OCI-M1 (cell line): ENCODE data around the gene BBS9.
"Not testable (repeated sequence)": the region's sequence is repeated elsewhere in the genome, so short reads cannot be mapped to it uniquely, and the experiment has no call there.

Source experiments
- DNase-seq: peaks from one replicate; lab custom pipeline; 2025; lab: John Stamatoyannopoulos, UW

The BBS9 gene

DNA sequence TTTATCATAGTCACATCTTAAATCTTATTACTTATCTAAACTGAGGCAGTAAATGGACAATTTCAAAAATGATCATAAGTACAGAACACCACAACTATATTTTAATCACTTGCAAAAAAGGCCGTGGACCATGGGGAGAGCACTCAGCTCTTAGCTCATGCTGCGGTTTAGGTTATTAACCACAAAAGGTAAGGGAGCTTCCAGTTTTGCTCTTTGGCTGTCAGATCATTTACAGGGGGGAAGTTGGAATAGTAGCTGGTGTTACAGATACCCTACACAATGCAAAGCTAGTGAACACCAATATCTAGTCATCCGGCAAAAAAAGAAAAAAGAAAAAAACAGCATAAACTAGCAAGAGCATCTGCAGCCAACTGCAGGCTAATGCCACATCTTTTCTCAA lies 147.0 kb downstream of the BBS9 start:
- no peak for DNase-seq

DNA sequence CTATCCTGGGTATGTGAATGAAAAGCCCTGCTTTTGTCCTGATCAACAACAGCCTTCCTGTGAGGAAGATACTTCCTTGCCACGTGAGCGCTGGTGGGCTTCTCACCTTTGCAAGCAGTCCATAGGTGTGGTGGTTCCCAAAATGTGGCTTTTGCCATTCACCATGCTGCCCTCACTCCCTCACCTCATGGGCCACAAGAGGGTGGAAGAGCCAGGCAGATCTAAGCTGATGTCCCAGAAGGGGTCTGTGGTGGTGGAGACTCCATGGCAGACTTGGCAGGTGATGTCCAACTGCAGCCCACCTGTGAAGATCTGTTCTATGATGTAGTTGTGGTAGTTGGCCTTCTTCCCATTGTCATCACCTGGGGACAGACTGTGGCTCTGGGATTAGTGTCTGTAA lies 147.4 kb downstream of the BBS9 start:
- no peak for DNase-seq

- DNase-seq, result no peak
These were observed 148.7 kb downstream of the BBS9 start for GRCh38 chr7:33278095-33278494.

DNA sequence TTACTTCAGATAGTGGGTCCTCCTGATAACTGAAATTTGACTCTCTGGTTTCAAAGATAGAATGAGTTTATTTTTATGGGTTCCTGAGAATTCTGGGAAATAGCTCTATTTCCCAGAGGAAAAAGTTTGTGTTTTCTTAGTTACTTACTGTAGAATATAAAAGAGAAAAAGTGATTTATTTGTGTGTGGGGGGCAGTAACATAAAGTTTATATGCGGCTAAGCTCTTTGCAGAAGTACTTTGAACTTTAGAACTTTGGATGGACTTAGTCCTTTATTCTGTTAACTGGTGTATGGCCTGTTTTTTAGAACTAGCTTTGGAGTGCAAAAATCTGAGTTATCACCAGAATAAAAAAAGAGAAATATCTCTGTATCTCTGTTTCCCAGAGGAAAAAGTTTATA lies 157.1 kb downstream of the BBS9 start:
- peak; percentile 37 for DNase-seq

DNA sequence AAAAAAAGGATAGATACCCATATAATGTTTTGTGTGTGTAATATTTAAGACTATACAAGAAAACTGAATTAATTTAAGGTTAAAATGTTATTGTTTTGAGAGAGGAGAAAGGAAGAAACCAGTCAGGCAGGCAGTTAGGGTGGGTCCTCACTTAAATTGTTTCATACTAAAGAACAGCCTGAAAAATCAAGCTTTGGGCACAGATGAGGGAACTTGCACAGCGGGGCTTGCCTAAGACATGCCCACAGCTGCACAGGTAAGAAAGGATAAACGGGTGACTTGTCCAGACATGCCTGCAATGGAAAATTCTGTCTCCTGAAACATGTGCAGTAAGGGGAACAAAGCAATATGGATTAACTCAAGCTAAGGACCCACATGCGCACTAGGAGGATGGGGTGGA lies 158.4 kb downstream of the BBS9 start:
- DNase-seq, result no peak

GRCh38 chr7:33298848-33299247 lies 169.5 kb downstream of the BBS9 start:
- DNase-seq, result no peak

GRCh38 chr7:33299425-33299824 lies 170.1 kb downstream of the BBS9 start:
- no peak for DNase-seq

- no peak for DNase-seq
These were observed 170.8 kb downstream of the BBS9 start for GRCh38 chr7:33300131-33300530.

- DNase-seq, result no peak
These were observed 171.4 kb downstream of the BBS9 start for GRCh38 chr7:33300742-33301141.

DNA sequence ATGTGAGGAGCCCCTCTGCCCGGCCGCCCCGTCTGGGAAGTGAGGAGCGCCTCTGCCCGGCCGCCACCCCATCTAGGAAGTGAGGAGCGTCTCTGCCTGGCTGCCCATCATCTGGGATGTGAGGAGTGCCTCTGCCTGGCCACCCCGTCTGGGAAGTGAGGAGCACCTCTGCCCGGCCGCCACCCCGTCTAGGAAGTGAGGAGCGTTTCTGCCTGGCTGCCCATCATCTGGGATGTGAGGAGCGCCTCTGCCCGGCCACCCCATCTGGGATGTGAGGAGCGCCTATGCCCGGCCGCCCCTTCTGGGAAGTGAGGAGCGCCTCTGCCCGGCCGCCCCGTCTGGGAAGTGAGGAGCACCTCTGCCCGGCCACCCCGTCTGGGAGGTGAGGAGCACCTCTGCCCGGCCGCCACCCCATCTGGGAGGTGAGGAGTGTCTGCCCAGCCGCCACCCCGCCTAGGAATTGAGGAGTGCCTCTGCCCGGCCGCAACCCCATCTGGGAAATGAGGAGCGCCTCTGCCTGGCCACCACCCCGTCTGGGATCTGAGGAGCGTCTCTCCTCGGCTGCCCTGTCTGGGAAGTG lies 174.7 kb downstream of the BBS9 start:
- not testable (repeated sequence) for DNase-seq

DNA sequence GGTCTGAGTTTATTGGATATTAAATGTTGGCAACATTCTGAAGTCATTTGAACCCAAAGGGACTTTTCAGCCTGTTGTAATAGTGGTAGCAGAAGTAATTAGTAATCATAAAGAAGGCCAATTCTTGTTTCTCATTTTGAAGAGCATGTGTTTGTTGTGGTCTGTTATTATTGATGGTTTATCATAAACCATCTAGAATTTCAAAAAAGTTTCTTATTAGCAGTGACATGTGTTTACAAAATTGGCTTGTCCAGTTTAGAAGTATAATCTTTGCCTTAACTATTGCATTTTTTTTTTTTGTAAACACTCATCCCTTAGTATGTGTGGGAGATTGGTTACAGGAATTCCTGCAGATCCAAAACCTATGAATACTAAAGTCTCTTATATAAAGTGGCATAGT lies 177.8 kb downstream of the BBS9 start:
- no peak for DNase-seq

DNA sequence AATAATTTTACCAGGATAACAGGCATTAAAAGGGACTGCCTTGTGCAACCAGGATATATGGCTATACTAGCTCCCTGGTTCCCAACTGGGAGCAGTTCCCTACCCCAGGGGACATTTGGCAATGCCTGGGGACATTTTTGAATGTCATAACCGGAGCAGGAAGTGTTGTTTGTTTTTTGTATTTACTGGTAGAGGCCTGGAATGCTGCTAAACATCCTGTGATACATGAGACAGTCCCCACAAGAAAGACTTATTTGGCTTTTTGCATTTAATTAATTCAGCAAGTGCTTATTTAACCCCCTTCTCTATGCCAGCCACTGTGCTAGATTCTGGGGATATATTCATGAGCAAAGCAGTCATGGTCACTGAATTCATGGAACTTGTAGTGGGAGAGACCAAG lies 181.2 kb downstream of the BBS9 start:
- DNase-seq, result no peak

GRCh38 chr7:33325754-33326484 lies 196.6 kb downstream of the BBS9 start:
- DNase-seq, result no peak

GRCh38 chr7:33326485-33326848 lies 197.1 kb downstream of the BBS9 start:
- no peak for DNase-seq

- no peak for DNase-seq
These were observed 198.1 kb downstream of the BBS9 start for GRCh38 chr7:33327427-33327826.

DNA sequence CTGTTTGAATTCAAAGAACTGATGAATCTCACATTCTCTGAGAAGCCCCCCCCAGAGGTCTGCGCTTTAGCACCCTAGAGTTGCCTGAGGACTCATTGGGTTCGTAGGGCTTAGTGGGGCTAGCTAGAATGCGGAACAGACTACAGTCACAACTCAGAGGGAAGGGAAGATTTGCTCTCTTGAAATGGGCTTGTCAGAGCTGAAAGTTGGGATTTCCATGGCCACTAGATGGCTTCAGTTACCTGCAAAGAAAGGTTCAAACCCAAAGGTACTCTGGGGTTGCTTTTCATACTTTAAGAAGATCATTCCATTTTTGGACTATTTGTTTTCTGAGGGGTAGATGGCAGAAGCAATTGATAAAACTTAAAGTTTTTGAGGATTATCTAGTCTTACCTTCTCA lies 205.0 kb downstream of the BBS9 start:
- DNase-seq, result peak; percentile 2

GRCh38 chr7:33336820-33337219 lies 207.5 kb downstream of the BBS9 start:
- DNase-seq, result no peak

DNA sequence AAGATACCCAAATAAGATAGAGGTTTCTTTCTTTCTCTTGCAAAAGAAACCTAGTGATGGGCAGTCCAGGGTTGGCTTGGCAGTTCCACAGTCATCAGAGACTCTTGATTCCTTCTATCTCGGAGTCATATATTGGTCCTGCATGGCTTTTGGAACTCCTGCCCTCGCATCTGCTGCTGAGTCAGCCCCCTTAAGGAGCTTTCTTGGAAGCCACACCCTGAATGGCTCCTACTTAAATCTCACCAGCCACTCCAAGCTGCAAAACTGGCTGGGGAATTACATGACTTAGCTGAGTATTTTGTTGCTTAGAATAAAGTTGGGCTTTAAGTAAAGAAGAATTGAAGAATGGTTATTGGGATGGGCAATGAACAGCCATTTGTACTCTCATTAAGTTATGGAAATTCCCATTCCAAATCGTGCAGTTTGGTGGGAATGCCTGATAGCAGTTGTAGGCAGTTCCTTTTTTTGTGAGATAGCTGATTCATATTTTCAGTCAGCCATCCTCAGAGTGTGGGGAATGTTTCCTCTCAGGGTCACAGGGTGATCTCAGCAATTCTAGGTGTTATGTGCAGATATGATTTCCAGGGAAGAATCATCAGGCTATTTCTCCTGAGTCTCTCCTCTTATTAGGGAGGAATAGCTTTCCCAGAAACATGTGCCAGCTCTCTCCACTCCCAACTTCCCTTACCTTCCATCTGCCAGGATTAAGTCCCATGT lies 209.9 kb downstream of the BBS9 start:
- DNase-seq, result no peak

- DNase-seq, result no peak
These were observed 216.7 kb downstream of the BBS9 start for GRCh38 chr7:33346055-33346454.

GRCh38 chr7:33350577-33350976 lies 221.2 kb downstream of the BBS9 start:
- DNase-seq, result no peak

DNA sequence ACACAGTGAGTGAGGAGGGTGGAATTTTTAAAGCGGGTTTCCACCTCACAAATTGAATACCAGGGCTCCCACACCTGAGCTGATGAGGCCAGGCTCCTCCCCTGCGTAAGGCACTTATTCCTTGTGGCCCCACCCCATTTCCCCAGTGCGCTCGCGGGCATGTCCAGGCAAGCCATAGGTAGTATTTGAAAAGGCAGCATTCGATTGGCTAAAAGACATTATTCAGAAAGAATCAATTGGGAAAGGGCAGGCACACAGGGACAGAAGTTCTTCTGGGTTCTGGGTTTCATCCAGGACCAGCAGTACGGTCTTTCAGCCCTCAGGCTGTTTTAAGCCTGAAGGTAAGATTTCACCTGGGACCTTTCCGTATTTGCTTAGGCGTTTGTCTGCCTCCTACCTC lies 222.3 kb downstream of the BBS9 start:
- no peak for DNase-seq

DNA sequence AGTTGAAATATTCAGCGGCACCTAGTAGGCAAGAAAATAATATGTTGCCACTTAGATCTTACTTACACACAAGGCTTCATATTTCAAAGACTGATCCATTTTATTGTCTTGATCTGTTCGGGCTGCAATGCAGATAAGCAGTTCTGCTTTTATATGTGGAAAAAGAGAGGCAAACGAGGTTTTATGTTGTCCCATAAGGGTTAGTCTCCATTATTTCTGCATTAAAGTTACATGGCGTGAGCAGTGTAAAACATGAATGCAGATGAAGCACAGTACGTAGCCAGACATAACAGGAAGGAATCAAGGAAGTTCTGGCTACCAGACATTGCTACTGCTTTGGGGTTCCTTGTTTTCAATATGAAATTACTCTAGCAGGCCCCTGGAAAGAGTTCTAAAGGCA lies 224.8 kb downstream of the BBS9 start:
- DNase-seq, result no peak

- no peak for DNase-seq
These were observed 226.0 kb downstream of the BBS9 start for GRCh38 chr7:33355386-33355785.

GRCh38 chr7:33356336-33356735 lies 227.0 kb downstream of the BBS9 start:
- DNase-seq, result no peak
